Measurements from ENCODE around the gene TMTC4. TPM values are rescaled to one million over a fixed set of nuclear protein-coding genes. Genes with fewer than 3 reads are reported as not detected.
A peak's percentile ranks its signal among the peaks of the same experiment; 100 is the strongest.

The TMTC4 gene
- total and polyA plus RNA-seq, 2 donors from 2014 or later, result 10.5 to 15.1 TPM

- no peak for TF ChIP-seq CTCF (IDR thresholded peaks at IDR 0.05; ENCODE audit: borderline replicate concordance, extremely low read depth, insufficient read depth)
- no peaks in the 10 kb centered on the region for H3K4me1 ChIP-seq (ENCODE audit: control insufficient read depth in 2 of 3, insufficient read depth in 2 of 3, low read depth in 1 of 3, low read length in 3 of 3)
- DNase-seq (no peak), FAIRE-seq (no peak)
- no peak overlapping the region for H3K27ac ChIP-seq (ENCODE audit: low read depth in 2 of 2, low read length in 2 of 2)
- no peaks in the 10 kb centered on the region for H3K36me3 ChIP-seq (ENCODE audit: control insufficient read depth in 2 of 3, insufficient read depth in 3 of 3, low read length in 3 of 3)
- H3K4me3 ChIP-seq (ENCODE audit: low read length in 3 of 3), result no peak overlapping the region
- H3K27me3 ChIP-seq (ENCODE audit: control insufficient read depth, insufficient read depth, low read length), result no peaks in the 10 kb centered on the region
- intact Hi-C loops (cut with DNase I), result no loop called here
- H3K9me3 ChIP-seq (ENCODE audit: control insufficient read depth in 2 of 3, insufficient read depth in 1 of 3, low read length in 3 of 3), result no peaks in the 10 kb centered on the region
- H3K9ac ChIP-seq (ENCODE audit: low read length in 3 of 3), result no peak overlapping the region
Measured at GRCh38 chr13:100597253-100597652, 77.3 kb downstream of the TMTC4 start.

- Histone ChIP-seq H3K36me3 (ENCODE audit: control insufficient read depth in 2 of 3, insufficient read depth in 3 of 3, low read length in 3 of 3) (no peaks in the 10 kb centered on the region), H3K27me3 (ENCODE audit: control insufficient read depth, insufficient read depth, low read length) (no peaks in the 10 kb centered on the region), H3K9me3 (ENCODE audit: control insufficient read depth in 2 of 3, insufficient read depth in 1 of 3, low read length in 3 of 3) (no peaks in the 10 kb centered on the region), H3K4me1 (ENCODE audit: control insufficient read depth in 2 of 3, insufficient read depth in 2 of 3, low read depth in 1 of 3, low read length in 3 of 3) (no peaks in the 10 kb centered on the region), H3K9ac (ENCODE audit: low read length in 3 of 3) (no peak overlapping the region), H3K27ac (ENCODE audit: low read depth in 2 of 2, low read length in 2 of 2) (no peak overlapping the region), H3K4me3 (ENCODE audit: low read length in 3 of 3) (no peak overlapping the region)
- no peak for TF ChIP-seq CTCF (IDR thresholded peaks at IDR 0.05; ENCODE audit: borderline replicate concordance, extremely low read depth, insufficient read depth)
- FAIRE-seq (no peak), DNase-seq (no peak)
- intact Hi-C loops (cut with DNase I), result no loop called here
Measured at GRCh38 chr13:100596516-100596915, 78.1 kb downstream of the TMTC4 start.

- DNase-seq, result no peak
- Histone ChIP-seq H3K36me3 (ENCODE audit: control insufficient read depth in 2 of 3, insufficient read depth in 3 of 3, low read length in 3 of 3) (no peaks in the 10 kb centered on the region), H3K9me3 (ENCODE audit: control insufficient read depth in 2 of 3, insufficient read depth in 1 of 3, low read length in 3 of 3) (no peaks in the 10 kb centered on the region), H3K4me1 (ENCODE audit: control insufficient read depth in 2 of 3, insufficient read depth in 2 of 3, low read depth in 1 of 3, low read length in 3 of 3) (no peaks in the 10 kb centered on the region), H3K9ac (ENCODE audit: low read length in 3 of 3) (no peak overlapping the region), H3K27me3 (ENCODE audit: control insufficient read depth, insufficient read depth, low read length) (no peaks in the 10 kb centered on the region), H3K4me3 (ENCODE audit: low read length in 3 of 3) (no peak overlapping the region), H3K27ac (ENCODE audit: low read depth in 2 of 2, low read length in 2 of 2) (no peak overlapping the region)
- intact Hi-C loops (cut with DNase I), result no loop called here
- peak; percentile 19 for TF ChIP-seq CTCF (IDR thresholded peaks at IDR 0.05; ENCODE audit: borderline replicate concordance, extremely low read depth, insufficient read depth)
- no peak for FAIRE-seq
Measured at GRCh38 chr13:100594731-100595130, 79.9 kb downstream of the TMTC4 start.

GRCh38 chr13:100594255-100594654 is 80.3 kb downstream of the TMTC4 start:
- no peak for FAIRE-seq
- H3K4me3 ChIP-seq (ENCODE audit: low read length in 3 of 3), result no peak overlapping the region
- intact Hi-C loops (cut with DNase I), result no loop called here

More at GRCh38 chr13:100594255-100594654, 80.3 kb downstream of the TMTC4 start:
- Histone ChIP-seq H3K9ac (ENCODE audit: low read length in 3 of 3) (no peak overlapping the region), H3K4me1 (ENCODE audit: control insufficient read depth in 2 of 3, insufficient read depth in 2 of 3, low read depth in 1 of 3, low read length in 3 of 3) (no peaks in the 10 kb centered on the region), H3K36me3 (ENCODE audit: control insufficient read depth in 2 of 3, insufficient read depth in 3 of 3, low read length in 3 of 3) (no peaks in the 10 kb centered on the region), H3K27me3 (ENCODE audit: control insufficient read depth, insufficient read depth, low read length) (no peaks in the 10 kb centered on the region), H3K27ac (ENCODE audit: low read depth in 2 of 2, low read length in 2 of 2) (no peak overlapping the region), H3K9me3 (ENCODE audit: control insufficient read depth in 2 of 3, insufficient read depth in 1 of 3, low read length in 3 of 3) (no peaks in the 10 kb centered on the region)
- DNase-seq, result no peak
- TF ChIP-seq CTCF (IDR thresholded peaks at IDR 0.05; ENCODE audit: borderline replicate concordance, extremely low read depth, insufficient read depth), result no peak
